ENCODE measurements around the gene FREM3.
"Not testable (repeated sequence)": the region's sequence is repeated elsewhere in the genome, so short reads cannot be mapped to it uniquely, and the experiment has no call there.

The FREM3 gene

GRCh38 chr4:143713553-143713952 is 13.1 kb upstream of the FREM3 start:
- no peak overlapping the region for H3K27ac ChIP-seq (ENCODE audit: low read length)
- H3K9me3 ChIP-seq (ENCODE audit: control insufficient read depth, low read depth, low read length): no peaks in the 10 kb centered on the region
- H3K27me3 ChIP-seq (ENCODE audit: control insufficient read depth, insufficient read depth, low read length): no peaks in the 10 kb centered on the region
- peaks cover 27% of the 10 kb centered on the region for H3K4me1 ChIP-seq (ENCODE audit: control insufficient read depth, low read depth, low read length)
- no peak overlapping the region for H3K9ac ChIP-seq (ENCODE audit: low read length)
- no peak overlapping the region for H3K4me3 ChIP-seq (ENCODE audit: low read length)
- no peaks in the 10 kb centered on the region for H3K36me3 ChIP-seq (ENCODE audit: control insufficient read depth, low read depth, low read length)

- Histone ChIP-seq H3K4me1 (ENCODE audit: control insufficient read depth, low read depth, low read length) (peaks cover 27% of the 10 kb centered on the region), H3K27me3 (ENCODE audit: control insufficient read depth, insufficient read depth, low read length) (no peaks in the 10 kb centered on the region), H3K4me3 (ENCODE audit: low read length) (no peak overlapping the region), H3K9me3 (ENCODE audit: control insufficient read depth, low read depth, low read length) (no peaks in the 10 kb centered on the region), H3K27ac (ENCODE audit: low read length) (no peak overlapping the region), H3K9ac (ENCODE audit: low read length) (no peak overlapping the region), H3K36me3 (ENCODE audit: control insufficient read depth, low read depth, low read length) (no peaks in the 10 kb centered on the region)
These were observed 11.7 kb upstream of the FREM3 start for GRCh38 chr4:143712155-143712550.

GRCh38 chr4:143711543-143712154 is 11.2 kb upstream of the FREM3 start:
- Histone ChIP-seq H3K27me3 (ENCODE audit: control insufficient read depth, insufficient read depth, low read length) (no peaks in the 10 kb centered on the region), H3K4me1 (ENCODE audit: control insufficient read depth, low read depth, low read length) (peaks cover 27% of the 10 kb centered on the region), H3K9ac (ENCODE audit: low read length) (no peak overlapping the region), H3K27ac (ENCODE audit: low read length) (no peak overlapping the region), H3K4me3 (ENCODE audit: low read length) (no peak overlapping the region), H3K9me3 (ENCODE audit: control insufficient read depth, low read depth, low read length) (no peaks in the 10 kb centered on the region), H3K36me3 (ENCODE audit: control insufficient read depth, low read depth, low read length) (no peaks in the 10 kb centered on the region)

GRCh38 chr4:143701365-143701764 is 890 bp upstream of the FREM3 start:
- Histone ChIP-seq H3K4me3 (ENCODE audit: low read length) (peak overlapping the region; percentile 67), H3K27ac (ENCODE audit: low read length) (no peak overlapping the region)

GRCh38 chr4:143700046-143700415 is 444 bp downstream of the FREM3 start:
- Histone ChIP-seq H3K36me3 (ENCODE audit: control insufficient read depth, low read depth, low read length) (no peaks in the 10 kb centered on the region), H3K4me3 (ENCODE audit: low read length) (peak overlapping the region; percentile 67)

More at GRCh38 chr4:143701365-143701764, 890 bp upstream of the FREM3 start:
- Histone ChIP-seq H3K36me3 (ENCODE audit: control insufficient read depth, low read depth, low read length) (no peaks in the 10 kb centered on the region), H3K9me3 (ENCODE audit: control insufficient read depth, low read depth, low read length) (no peaks in the 10 kb centered on the region), H3K4me1 (ENCODE audit: control insufficient read depth, low read depth, low read length) (no peaks in the 10 kb centered on the region), H3K9ac (ENCODE audit: low read length) (no peak overlapping the region), H3K27me3 (ENCODE audit: control insufficient read depth, insufficient read depth, low read length) (peaks cover 54% of the 10 kb centered on the region)

GRCh38 chr4:143699331-143700045 is 987 bp downstream of the FREM3 start:
- Histone ChIP-seq H3K4me1 (ENCODE audit: control insufficient read depth, low read depth, low read length) (no peaks in the 10 kb centered on the region), H3K4me3 (ENCODE audit: low read length) (peak overlapping the region; percentile 67), H3K9me3 (ENCODE audit: control insufficient read depth, low read depth, low read length) (no peaks in the 10 kb centered on the region), H3K27me3 (ENCODE audit: control insufficient read depth, insufficient read depth, low read length) (peaks cover 54% of the 10 kb centered on the region), H3K36me3 (ENCODE audit: control insufficient read depth, low read depth, low read length) (no peaks in the 10 kb centered on the region), H3K9ac (ENCODE audit: low read length) (no peak overlapping the region), H3K27ac (ENCODE audit: low read length) (no peak overlapping the region)

More at GRCh38 chr4:143700046-143700415, 444 bp downstream of the FREM3 start:
- Histone ChIP-seq H3K27me3 (ENCODE audit: control insufficient read depth, insufficient read depth, low read length) (peaks cover 54% of the 10 kb centered on the region), H3K9me3 (ENCODE audit: control insufficient read depth, low read depth, low read length) (no peaks in the 10 kb centered on the region), H3K4me1 (ENCODE audit: control insufficient read depth, low read depth, low read length) (no peaks in the 10 kb centered on the region), H3K27ac (ENCODE audit: low read length) (no peak overlapping the region), H3K9ac (ENCODE audit: low read length) (no peak overlapping the region)

- Histone ChIP-seq H3K9me3 (ENCODE audit: control insufficient read depth, low read depth, low read length) (no peaks in the 10 kb centered on the region), H3K27ac (ENCODE audit: low read length) (no peak overlapping the region), H3K4me3 (ENCODE audit: low read length) (no peak overlapping the region), H3K36me3 (ENCODE audit: control insufficient read depth, low read depth, low read length) (no peaks in the 10 kb centered on the region), H3K4me1 (ENCODE audit: control insufficient read depth, low read depth, low read length) (no peaks in the 10 kb centered on the region), H3K9ac (ENCODE audit: low read length) (no peak overlapping the region), H3K27me3 (ENCODE audit: control insufficient read depth, insufficient read depth, low read length) (peaks cover 10% of the 10 kb centered on the region)
These were observed 6.6 kb downstream of the FREM3 start for GRCh38 chr4:143693856-143694255.

- Histone ChIP-seq H3K9ac (ENCODE audit: low read length) (no peak overlapping the region), H3K27ac (ENCODE audit: low read length) (no peak overlapping the region), H3K4me1 (ENCODE audit: control insufficient read depth, low read depth, low read length) (no peaks in the 10 kb centered on the region), H3K4me3 (ENCODE audit: low read length) (no peak overlapping the region), H3K27me3 (ENCODE audit: control insufficient read depth, insufficient read depth, low read length) (no peaks in the 10 kb centered on the region), H3K36me3 (ENCODE audit: control insufficient read depth, low read depth, low read length) (no peaks in the 10 kb centered on the region), H3K9me3 (ENCODE audit: control insufficient read depth, low read depth, low read length) (no peaks in the 10 kb centered on the region)
These were observed 8.2 kb downstream of the FREM3 start for GRCh38 chr4:143692241-143692640.

GRCh38 chr4:143679434-143679833 is 21.0 kb downstream of the FREM3 start:
- no peaks in the 10 kb centered on the region for H3K27me3 ChIP-seq (ENCODE audit: control insufficient read depth, insufficient read depth, low read length)
- no peaks in the 10 kb centered on the region for H3K9me3 ChIP-seq (ENCODE audit: control insufficient read depth, low read depth, low read length)
- H3K36me3 ChIP-seq (ENCODE audit: control insufficient read depth, low read depth, low read length): no peaks in the 10 kb centered on the region
- no peak overlapping the region for H3K9ac ChIP-seq (ENCODE audit: low read length)
- H3K27ac ChIP-seq (ENCODE audit: low read length): no peak overlapping the region
- no peaks in the 10 kb centered on the region for H3K4me1 ChIP-seq (ENCODE audit: control insufficient read depth, low read depth, low read length)
- H3K4me3 ChIP-seq (ENCODE audit: low read length): no peak overlapping the region

- H3K9me3 ChIP-seq (ENCODE audit: control insufficient read depth, low read depth, low read length); H3K27ac ChIP-seq (ENCODE audit: low read length); H3K4me3 ChIP-seq (ENCODE audit: low read length); H3K36me3 ChIP-seq (ENCODE audit: control insufficient read depth, low read depth, low read length); H3K27me3 ChIP-seq (ENCODE audit: control insufficient read depth, insufficient read depth, low read length); H3K9ac ChIP-seq (ENCODE audit: low read length); H3K4me1 ChIP-seq (ENCODE audit: control insufficient read depth, low read depth, low read length): not testable (repeated sequence)
These were observed 26.8 kb downstream of the FREM3 start for GRCh38 chr4:143673629-143674028.

- Histone ChIP-seq H3K27ac (ENCODE audit: low read length) (no peak overlapping the region), H3K4me3 (ENCODE audit: low read length) (no peak overlapping the region), H3K9me3 (ENCODE audit: control insufficient read depth, low read depth, low read length) (no peaks in the 10 kb centered on the region), H3K9ac (ENCODE audit: low read length) (no peak overlapping the region), H3K27me3 (ENCODE audit: control insufficient read depth, insufficient read depth, low read length) (no peaks in the 10 kb centered on the region), H3K36me3 (ENCODE audit: control insufficient read depth, low read depth, low read length) (no peaks in the 10 kb centered on the region), H3K4me1 (ENCODE audit: control insufficient read depth, low read depth, low read length) (no peaks in the 10 kb centered on the region)
These were observed 31.4 kb downstream of the FREM3 start for GRCh38 chr4:143668930-143669552.

- Histone ChIP-seq H3K27me3 (ENCODE audit: control insufficient read depth, insufficient read depth, low read length) (no peaks in the 10 kb centered on the region), H3K4me1 (ENCODE audit: control insufficient read depth, low read depth, low read length) (no peaks in the 10 kb centered on the region), H3K27ac (ENCODE audit: low read length) (no peak overlapping the region), H3K9me3 (ENCODE audit: control insufficient read depth, low read depth, low read length) (no peaks in the 10 kb centered on the region), H3K36me3 (ENCODE audit: control insufficient read depth, low read depth, low read length) (no peaks in the 10 kb centered on the region), H3K9ac (ENCODE audit: low read length) (no peak overlapping the region), H3K4me3 (ENCODE audit: low read length) (no peak overlapping the region)
These were observed 33.0 kb downstream of the FREM3 start for GRCh38 chr4:143667461-143667860.

All from iPS-18a (cell line).